Activated CD8-positive, alpha-beta memory T cell treated with anti-CD3 and anti-CD28 coated beads, Interleukin-2, amount 50 U/mL, for 1 hour (primary cell): ENCODE results near the gene ING1.
"Not testable (repeated sequence)": the region's sequence is repeated elsewhere in the genome, so short reads cannot be mapped to it uniquely, and the experiment has no call there.

Source experiments
- DNase-seq: peaks from one replicate; pipeline ENCODE4 v3.0.0-alpha.2; 2020; ENCODE audit errors: extremely low read depth

ING1 gene

DNA sequence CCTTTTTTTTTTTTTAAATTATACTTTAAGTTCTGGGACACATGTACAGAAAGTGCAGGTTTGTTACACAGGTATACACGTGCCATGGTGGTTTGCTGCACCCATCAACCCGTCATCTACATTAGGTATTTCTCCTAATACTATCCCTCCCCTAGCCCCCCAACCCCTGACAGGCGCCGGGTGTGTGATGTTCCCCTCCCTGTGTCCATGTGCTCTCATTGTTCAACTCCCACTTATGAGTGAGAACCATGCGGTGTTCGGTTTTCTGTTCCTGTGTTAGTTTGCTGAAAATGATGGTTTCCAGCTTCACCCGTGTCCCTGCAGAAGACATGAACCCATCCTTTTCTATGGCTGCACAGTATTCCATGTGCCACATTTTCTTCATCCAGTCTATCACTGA, 17.7 kb upstream of the ING1 start:
- not testable (repeated sequence) for DNase-seq

DNA sequence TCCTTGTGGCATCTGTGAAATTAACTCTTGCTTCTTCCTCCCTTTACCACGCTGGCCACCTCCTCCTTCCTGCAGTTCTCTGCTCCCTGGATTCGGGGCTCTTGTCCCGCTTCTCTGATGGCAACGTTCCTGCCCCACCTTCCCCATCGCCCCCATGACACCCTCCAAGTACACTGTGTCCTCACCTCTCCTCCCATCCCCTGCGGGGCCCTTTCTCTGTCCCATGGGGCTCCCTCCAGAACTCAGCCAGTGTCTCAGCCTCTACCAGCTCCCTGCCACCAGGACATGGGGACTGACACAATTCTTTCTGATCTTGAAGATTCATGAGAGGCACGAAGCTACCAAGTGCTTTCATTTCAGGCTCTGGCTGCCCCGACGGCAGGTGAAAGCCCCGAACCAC, 16.7 kb upstream of the ING1 start:
- no peak for DNase-seq

DNA sequence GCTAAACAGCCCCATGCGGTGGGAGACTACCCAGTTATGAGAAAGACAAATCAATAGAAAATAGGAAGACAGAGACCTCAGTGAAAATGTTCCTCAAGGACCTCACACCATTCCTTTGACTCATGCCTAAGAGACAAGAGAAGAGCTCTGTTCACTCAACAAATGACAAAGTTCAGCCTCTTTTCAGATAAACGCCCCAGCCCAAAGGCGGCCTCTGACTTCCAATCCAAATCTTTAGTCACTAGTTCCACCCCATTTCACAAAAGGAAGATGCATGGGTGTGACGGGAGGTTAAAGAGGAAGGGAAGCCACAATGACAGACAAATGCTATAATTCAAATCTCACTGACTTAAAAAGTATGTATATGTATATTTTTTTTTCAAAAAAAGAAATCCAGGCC, 15.7 kb upstream of the ING1 start:
- no peak for DNase-seq

DNA sequence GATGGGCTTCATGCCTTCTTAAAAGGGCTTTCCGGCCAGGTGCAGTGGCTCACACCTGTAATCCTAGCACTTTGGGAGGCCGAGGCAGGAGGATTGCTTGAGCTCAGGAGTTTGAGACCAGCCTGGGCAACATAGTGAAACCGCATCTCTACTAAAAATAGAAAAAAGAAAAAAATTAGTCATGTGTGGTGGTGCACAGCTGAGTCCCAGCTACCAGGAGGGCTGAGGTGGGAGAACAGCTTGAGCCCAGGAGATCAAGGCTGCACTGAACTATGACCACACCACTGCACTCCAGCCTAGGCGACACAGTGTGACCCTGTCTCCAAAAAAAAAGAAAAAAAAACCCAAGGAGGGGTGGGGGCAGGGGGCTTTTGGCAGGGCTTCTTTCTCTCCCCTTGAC, 14.8 kb upstream of the ING1 start:
- DNase-seq = no peak

DNA sequence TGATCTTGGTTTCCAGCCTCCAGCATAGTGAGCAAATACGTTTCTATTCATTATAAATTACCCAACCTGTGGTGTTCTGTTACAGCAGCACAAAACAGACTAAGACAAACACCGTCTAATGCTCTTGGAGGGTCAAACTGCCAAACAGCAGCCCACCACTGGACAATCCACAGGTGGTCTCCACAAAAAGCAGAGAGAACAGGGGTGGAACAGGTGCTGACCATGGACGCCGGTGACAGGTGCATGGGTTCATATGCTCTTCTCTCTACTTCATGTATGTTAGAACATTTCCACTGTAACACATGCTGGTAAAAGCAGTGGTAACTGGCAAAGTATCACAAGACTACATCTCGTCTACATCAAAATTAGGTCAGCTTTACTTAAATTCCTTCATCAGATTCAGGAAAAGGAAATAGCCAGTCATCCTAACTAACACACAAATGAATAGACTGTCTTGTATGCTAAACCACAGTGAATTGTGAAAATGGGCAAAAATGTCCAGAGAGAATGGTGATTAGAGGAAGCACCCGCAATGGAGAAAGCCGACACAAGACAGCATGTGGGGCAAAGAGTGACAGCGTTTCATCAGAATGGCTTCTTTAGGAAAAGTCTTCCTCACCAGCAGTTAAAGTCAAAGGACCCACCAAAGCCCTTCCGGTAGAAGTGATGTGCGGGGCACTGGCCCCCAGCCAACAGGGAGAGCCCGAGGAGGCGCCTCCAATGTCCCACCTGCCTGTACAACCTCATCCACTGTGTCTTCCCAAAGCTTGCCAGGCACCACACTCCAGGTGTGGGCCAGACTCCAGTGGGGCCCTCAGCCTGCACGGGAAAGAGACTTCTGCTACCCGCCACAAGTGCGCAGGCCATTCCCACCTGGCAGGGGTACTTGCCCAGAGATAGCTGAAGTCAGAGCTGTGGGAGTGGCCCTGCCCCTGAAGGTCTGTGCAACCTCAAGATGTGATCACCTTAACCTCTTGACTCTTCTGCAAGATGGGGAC, 14.1 kb upstream of the ING1 start:
- DNase-seq = no peak

DNA sequence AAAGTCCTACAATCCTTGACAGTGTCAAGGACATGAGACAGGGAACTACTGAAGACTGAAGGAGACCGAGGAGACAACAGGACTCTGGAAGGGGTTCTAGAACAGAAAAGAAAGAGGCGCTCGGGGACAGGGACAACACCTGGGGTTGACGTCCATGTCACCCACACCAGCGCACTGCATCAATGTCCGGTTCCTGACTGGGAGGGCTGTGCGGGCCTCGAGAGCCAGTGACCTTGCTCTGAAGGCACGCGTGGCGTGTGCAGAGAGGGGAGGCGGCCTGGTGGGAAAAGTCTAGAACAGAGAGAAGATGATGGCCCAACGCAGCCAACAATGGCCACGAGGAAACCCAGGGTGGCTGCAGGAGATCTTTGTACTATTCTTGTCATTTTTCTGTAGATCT, 13.3 kb upstream of the ING1 start:
- no peak for DNase-seq

- no peak for DNase-seq
Measured at GRCh38 chr13:110700641-110701040, 12.9 kb upstream of the ING1 start.

- DNase-seq = not testable (repeated sequence)
Measured at GRCh38 chr13:110701061-110701460, 12.4 kb upstream of the ING1 start.

DNA sequence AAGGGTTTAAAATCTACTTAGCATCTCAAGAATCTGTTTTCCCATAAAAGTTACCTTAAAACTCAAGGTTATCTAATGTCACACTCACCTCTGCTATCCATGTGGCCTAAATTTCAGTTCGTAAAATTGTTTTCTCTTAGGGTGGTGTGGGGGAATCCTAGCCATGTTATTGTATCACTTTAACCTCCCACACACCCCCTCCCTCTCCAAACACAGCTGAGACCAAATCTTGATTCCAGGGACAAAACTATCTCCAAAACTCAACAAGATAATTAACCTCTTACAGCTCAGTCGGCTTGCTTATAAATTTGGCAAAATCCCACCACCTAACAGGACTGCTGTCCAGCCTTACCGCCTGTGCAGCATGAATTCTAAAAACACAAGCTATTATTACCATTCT, 11.4 kb upstream of the ING1 start:
- no peak for DNase-seq

DNA sequence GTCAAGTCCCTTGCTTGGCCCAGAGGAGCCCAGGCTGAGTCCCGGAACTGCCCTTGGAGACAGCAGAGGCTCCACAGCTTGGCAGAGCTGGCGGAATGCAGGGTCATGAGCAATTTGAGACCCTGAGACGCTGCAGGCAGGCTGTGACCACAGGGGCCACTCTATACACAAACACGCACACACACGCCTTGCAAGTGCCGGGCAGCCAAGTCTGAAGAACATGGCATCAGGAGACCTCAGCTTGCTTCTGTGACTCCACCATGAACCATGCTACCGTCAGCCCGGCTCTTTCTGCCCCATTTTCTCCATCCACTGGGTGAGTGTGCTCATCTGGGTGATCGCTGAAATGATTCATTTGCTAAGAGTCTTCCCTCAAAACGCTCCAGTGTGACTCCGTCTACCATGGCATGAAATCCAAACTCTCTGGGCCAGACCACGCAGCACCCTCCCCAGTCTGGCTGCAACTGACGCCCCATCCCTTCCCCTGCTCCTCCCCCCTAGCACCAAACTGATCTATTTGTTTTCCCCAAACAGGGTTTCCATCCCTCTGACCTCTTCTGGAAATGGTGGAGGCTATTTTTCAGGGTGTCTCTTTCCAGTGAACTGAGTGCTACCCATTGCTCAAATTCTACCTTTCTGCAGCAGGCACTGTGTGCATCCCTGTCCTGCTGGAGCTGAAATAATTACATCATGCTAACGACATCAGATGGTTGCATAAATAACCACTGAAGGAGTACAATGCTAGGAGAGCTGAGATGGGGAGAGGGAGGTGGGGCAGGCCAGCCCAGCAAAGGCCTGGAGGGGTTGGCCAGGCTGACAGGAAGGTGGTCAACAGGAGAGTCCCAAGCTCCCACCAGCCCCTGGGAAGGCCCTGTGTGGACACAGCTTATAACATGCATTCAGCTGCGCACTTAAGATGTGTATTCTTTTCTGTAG, 10.6 kb upstream of the ING1 start:
- no peak for DNase-seq

DNA sequence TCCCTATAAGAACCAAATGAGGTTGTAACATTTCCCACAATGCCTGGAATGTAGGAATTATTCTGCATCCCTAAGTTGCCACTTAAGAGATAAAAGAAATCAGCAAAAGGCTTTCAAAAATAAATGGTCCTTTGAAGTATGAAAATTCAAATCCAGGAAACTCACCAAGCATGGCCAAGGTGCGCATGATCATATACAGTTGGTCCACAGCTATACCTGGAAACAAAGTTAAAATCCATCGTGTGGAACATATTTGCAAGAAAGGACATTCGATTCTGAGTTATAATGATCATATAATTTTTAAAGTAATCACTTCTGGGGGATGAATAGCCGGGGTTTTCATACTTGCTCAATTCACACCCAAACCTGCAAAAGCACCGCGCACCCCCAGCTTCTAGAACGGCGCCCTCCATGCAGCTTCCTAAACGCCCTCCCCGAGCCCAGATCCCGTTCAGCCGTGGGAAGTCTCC, 8.1 kb upstream of the ING1 start:
- no peak for DNase-seq

- peak; percentile 84 for DNase-seq
Measured at GRCh38 chr13:110705826-110706569, 7.5 kb upstream of the ING1 start, which contains the start of gene CARS2. CARS2 (minus strand) TSS chr13:110706116; CDS start chr13:110706093, 23 bp downstream.

DNA sequence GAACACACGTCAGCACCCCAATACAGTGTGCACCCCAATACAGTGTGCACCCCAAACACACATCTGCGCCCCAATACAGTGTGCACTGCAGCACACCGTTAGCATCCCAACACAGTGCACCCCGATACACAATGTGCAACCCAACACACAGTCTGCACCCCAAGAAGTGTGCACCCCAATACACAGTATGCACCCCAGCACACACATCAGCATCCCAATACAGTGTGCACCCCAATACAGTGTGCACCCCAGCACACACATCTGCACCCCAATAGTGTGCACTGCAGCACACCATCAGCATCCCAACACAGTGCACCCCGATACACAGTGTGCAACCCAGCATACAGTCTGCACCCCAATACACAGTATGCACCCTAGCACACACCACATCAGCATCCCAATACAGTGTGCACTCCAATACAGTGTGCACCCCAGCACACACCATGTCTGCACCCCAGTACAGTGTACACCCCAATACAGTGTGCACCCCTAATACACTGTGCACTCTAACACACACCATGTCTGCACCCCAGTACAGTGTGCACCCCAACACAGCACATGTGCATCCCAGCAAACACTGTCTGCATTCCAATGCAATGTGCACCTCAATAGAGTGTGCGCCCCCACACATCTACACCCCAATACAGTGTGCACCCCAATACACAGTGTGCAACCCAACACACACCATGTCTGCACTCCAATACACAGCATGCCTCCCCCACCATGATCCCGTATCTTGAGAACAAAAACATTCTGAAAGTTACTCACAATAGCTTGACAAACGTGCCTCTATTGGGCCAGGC, 6.7 kb upstream of the ING1 start:
- DNase-seq = no peak

DNA sequence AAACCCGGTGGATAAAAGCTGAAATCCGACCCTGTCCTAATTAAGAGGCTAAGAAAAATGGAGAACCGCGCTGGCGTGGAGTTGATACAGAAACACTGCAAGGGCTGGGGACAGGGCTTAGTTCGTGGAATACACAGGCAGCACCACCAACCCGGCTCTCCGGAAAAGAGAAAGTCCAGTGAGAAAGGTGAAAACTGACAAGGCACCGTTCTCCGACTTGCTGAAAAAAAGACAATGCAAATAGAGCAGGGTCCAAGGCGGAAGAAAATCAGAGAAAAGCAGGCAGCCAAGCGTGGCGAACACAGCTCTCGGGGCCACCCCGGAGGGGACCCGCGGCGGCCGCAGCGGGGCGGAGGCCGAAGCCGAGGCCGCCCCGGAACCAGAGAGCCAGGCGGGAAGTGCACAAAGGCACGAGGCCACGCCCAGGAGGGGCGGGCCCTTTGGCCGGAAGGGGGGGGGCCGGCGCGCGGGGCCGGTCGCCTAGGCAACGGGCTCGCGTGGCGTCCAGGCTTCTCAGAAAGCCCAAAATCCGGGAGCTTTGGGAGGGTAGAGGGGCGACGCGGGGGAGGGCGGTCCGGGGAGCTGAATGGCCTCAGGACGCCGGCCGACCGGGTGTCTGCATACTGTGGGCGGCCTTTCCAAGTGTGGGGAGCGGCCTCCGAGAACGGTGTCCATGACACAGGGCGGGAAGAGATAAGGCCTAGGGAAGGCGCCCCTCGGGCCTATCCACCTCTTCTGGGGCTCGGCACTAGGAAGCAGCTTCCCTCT, 1.2 kb upstream of the ING1 start:
- DNase-seq = peak; percentile 63

DNA sequence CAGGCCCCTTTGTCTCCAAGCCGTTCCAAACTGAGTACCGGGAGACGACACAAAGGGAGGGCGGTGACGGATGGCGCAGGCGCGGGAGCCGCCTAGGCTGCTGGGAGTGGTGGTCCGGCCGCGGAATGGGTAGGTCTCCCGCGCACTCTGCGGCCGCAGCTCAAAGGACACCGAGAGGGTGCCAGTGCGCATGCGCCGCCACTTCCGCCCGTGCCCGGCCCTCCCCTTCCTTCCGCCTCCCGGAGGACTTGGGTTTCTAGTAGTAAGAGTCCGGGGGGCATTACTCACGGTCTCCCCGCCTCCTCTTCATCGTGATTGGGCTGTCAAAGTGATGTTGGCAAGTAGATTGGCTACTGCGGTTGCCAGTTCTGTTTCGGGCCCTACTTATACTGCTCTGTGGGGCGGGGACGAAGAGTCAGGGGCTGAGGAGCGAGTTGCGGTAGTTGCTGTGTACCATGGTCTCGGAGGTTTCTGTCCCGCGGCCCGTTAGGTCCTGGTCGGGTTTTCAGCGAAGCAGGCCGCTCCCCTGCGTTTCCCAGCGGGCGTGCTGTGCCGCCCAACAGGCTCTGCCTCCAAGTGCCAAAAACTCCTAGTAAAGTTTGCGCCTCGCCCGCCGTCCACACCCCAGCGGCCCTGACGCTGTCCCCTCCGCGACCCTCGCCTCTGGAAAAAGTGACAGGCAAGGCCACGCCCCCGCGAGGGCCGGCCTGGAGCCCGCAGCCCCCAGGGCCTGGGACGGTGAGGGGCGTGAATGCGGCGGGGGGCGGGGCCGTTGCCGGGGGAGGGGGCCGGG, 455 bp upstream of the ING1 start:
- peak; percentile 99 for DNase-seq

DNA sequence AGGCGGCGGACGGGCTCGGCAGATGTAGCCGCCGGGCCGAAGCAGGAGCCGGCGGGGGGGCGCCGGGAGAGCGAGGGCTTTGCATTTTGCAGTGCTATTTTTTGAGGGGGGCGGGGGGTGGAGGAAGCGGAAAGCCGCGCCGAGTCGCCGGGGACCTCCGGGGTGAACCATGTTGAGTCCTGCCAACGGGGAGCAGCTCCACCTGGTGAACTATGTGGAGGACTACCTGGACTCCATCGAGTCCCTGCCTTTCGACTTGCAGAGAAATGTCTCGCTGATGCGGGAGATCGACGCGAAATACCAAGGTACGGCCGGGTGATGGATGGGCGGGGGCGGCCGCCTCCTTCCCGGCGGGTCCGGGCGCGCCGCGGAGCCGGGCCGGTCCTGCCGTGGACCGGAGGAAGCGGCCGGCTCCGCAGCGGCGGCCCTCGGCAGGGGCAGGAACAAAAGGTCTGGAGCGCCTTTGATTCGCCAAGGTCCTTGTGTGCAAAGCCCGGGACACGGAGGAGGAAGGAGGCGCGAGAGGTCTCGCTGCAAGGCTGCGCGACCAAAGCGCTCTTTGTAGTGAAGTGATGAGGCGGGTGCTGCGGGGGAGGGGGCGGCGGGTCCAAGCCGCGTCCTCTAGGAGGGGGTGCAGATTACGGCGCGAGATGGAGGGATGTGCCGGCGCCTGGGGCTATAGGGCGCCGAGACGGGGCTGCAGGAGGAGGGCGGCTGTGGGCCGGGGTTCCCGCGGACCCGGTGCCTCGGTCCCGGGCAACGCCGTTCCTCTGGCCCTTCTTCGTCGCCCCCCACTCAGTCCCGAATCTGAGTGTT, 689 bp downstream of the ING1 start:
- peak; percentile 60 for DNase-seq

GRCh38 chr13:110714797-110715394, 1.4 kb downstream of the ING1 start:
- DNase-seq = no peak
